K562 (cell line): Measurements from ENCODE around the gene SLC24A3. TPM values are rescaled to one million over a fixed set of nuclear protein-coding genes. Genes with fewer than 3 reads are reported as not detected.

Source experiments
- ATAC-seq: fragments of 200-7000 bp; cut with Tn5 transposase; 3 replicates; pipeline ENCODE4 v1.9.1; 2020; ENCODE audit warnings: moderate library complexity
- BruUV-seq: library from RNA; stranded (reverse); fragments of 400-500 nt; replicated peaks from 2 replicates; lab custom pipeline; 2021; lab: Mats Ljungman, UMichigan
- CTCF ChIA-PET: fragments of 300-600 bp; formaldehyde crosslinking; extraction: SDS; loops from one replicate; lab custom pipeline; 2021; ENCODE audit warnings: low intra/inter-chr PET ratio; lab: Yijun Ruan, JAX
- POLR2A ChIA-PET: fragments of 300-600, 350-650 bp; sonication (Branson Sonifier 250); formaldehyde crosslinking; extraction: SDS; loops from one replicate; lab custom pipeline; 2021; ENCODE audit warnings: antibody characterized with exemption, inconsistent platforms; lab: Yijun Ruan, JAX
- DNase-seq, 4 experiments: peaks; one replicate each; pipeline versions ENCODE4 v3.0.0 to v3.0.0-alpha.2; 2011 to 2018; ENCODE audit warnings: low spot score in 3 of 4, mixed read lengths in 3 of 4; ENCODE audit errors: extremely low read depth in 1 of 4
- FAIRE-seq: peaks from 2 replicates; lab custom pipeline; 2011; peaks lifted over from hg19 to GRCh38; lab: Jason Lieb, UNC
- H2AFZ ChIP-seq: 2 replicates; pipeline ENCODE4 v1.6.0; 2011; ENCODE audit warnings: low read depth, low read length, control low read depth, inconsistent platforms
- H3K27ac ChIP-seq: fragments of 200-600 bp; 3 replicates; pipeline ENCODE4 v1.8.0; 2011; ENCODE audit warnings: low read depth, mild to moderate bottlenecking, control low read depth, inconsistent platforms, low read length, moderate library complexity, mixed read lengths; ENCODE audit errors: extremely low read depth
- H3K27me3 ChIP-seq, 2 experiments: fragments of 300-600 bp in 1 of 2; 2 replicates in 1 of 2; 3 replicates in 1 of 2; pipeline versions ENCODE4 v1.6.0 to v1.8.0; 2011; ENCODE audit warnings: inconsistent platforms in 2 of 2, low read length in 2 of 2, mild to moderate bottlenecking in 1 of 2, mixed read lengths in 1 of 2, moderate library complexity in 1 of 2; ENCODE audit not compliant: control insufficient read depth in 2 of 2, insufficient read depth in 2 of 2
- H3K36me3 ChIP-seq: fragments of 300-600 bp; 3 replicates; pipeline ENCODE4 v1.8.0; 2011; ENCODE audit warnings: mild to moderate bottlenecking, low read length, inconsistent platforms; ENCODE audit not compliant: control insufficient read depth, insufficient read depth
- H3K4me1 ChIP-seq, 2 experiments: fragments of 200-600 bp in 1 of 2; replicated peaks in 1 of 2; 2 replicates in 1 of 2; 3 replicates in 1 of 2; pipeline versions ENCODE4 v1.5.1 to v1.8.0; 2011; ENCODE audit warnings: inconsistent platforms in 2 of 2, low read length in 2 of 2, mild to moderate bottlenecking in 1 of 2, mixed read lengths in 1 of 2, moderate library complexity in 1 of 2; ENCODE audit not compliant: control insufficient read depth in 2 of 2, insufficient read depth in 2 of 2
- H3K4me2 ChIP-seq: 2 replicates; pipeline ENCODE4 v1.6.1; 2011; ENCODE audit warnings: low read length, control low read depth, inconsistent platforms, mixed read lengths; ENCODE audit not compliant: insufficient read depth
- H3K4me3 ChIP-seq: fragments of 200-600 bp; sonication (generic), shearing (Covaris generic); 2 replicates; pipeline ENCODE4 v1.5.1; 2016; ENCODE audit warnings: control low read depth, inconsistent platforms
- H3K79me2 ChIP-seq: fragments of 200-600 bp; 3 replicates; pipeline ENCODE4 v1.8.0; 2011; ENCODE audit warnings: low read length, inconsistent platforms; ENCODE audit not compliant: control insufficient read depth, insufficient read depth
- H3K9ac ChIP-seq, 2 experiments: 2 replicates each; pipeline versions ENCODE4 v1.6.0 to v1.6.1; 2011; ENCODE audit warnings: low read depth in 2 of 2, low read length in 2 of 2, control low read depth in 1 of 2, inconsistent platforms in 1 of 2, mild to moderate bottlenecking in 1 of 2, mixed read lengths in 1 of 2; ENCODE audit not compliant: insufficient read depth in 1 of 2
- H3K9me1 ChIP-seq: one replicate; pipeline ENCODE4 v1.6.0; 2011; ENCODE audit warnings: inconsistent platforms, mild to moderate bottlenecking, low read length, moderate library complexity; ENCODE audit not compliant: control insufficient read depth, insufficient read depth
- H3K9me3 ChIP-seq: replicated peaks from 2 replicates; pipeline ENCODE4 v1.5.1; 2011; ENCODE audit warnings: low read depth, low read length, inconsistent platforms; ENCODE audit not compliant: control insufficient read depth, insufficient read depth
- H4K20me1 ChIP-seq: replicated peaks from 2 replicates; pipeline ENCODE4 v1.6.1; 2011; ENCODE audit warnings: low read length, inconsistent platforms, mixed read lengths; ENCODE audit not compliant: control insufficient read depth, insufficient read depth
- ARNT ChIP-seq, 2 experiments: fragments of 450-650 bp; IDR thresholded peaks; 2 replicates each; pipeline ENCODE4 v1.6.1; 2016; ENCODE audit warnings: mild to moderate bottlenecking in 1 of 2
- CHD4 ChIP-seq: fragments of 200-600 bp; sonication (generic); IDR thresholded peaks from 3 replicates; pipeline ENCODE4 v1.6.1; 2012; ENCODE audit warnings: low read depth, mild to moderate bottlenecking, mixed read lengths, low read length, inconsistent platforms; ENCODE audit not compliant: insufficient read depth, insufficient replicate concordance, poor library complexity, severe bottlenecking
- CREBBP ChIP-seq: IDR thresholded peaks from one replicate; pipeline ENCODE4 v1.6.1; 2012; ENCODE audit warnings: low read depth, mild to moderate bottlenecking, control low read depth, inconsistent platforms, low read length
- IFI16 ChIP-seq: fragments of 250-450 bp; sonication (Bioruptor Pico); IDR thresholded peaks from 2 replicates; pipeline ENCODE4 v2.1.2; 2022; ENCODE audit warnings: mild to moderate bottlenecking, inconsistent platforms
- KAT2B ChIP-seq: IDR thresholded peaks from one replicate; pipeline ENCODE4 v1.6.1; 2012; ENCODE audit warnings: low read depth, mild to moderate bottlenecking, control low read depth, inconsistent platforms, low read length, moderate library complexity
- PHTF2 ChIP-seq: fragments of 250-450 bp; sonication (Bioruptor Pico); IDR thresholded peaks from 2 replicates; pipeline ENCODE4 v1.5.0; 2021; ENCODE audit warnings: mild to moderate bottlenecking
- PURB ChIP-seq: sonication (generic); formaldehyde crosslinking; IDR thresholded peaks from 2 replicates; pipeline ENCODE4 v1.9.0; 2021; ENCODE audit warnings: low read depth, mild to moderate bottlenecking, missing genetic modification reagents
- RFX1 ChIP-seq: fragments of 450-650 bp; IDR thresholded peaks from 2 replicates; pipeline ENCODE4 v1.6.1; 2016; ENCODE audit warnings: mild to moderate bottlenecking, moderate library complexity
- SMARCA4 ChIP-seq: fragments of 450-650 bp; IDR thresholded peaks from 2 replicates; pipeline ENCODE4 v1.6.1; 2016
- SOX6 ChIP-seq: fragments of 450-650 bp; IDR thresholded peaks from 2 replicates; pipeline ENCODE4 v1.6.1; 2014; ENCODE audit warnings: mild to moderate bottlenecking
- ZBED1 ChIP-seq: IDR thresholded peaks from 2 replicates; pipeline ENCODE4 v1.6.1; 2014
- WGBS: fragments of 100-300 bp; shearing (Covaris generic); methylation state at CpG from one replicate; pipeline ENCODE4 v1.1.6; 2016; ENCODE audit warnings: low coverage, mixed read lengths; ENCODE audit not compliant: insufficient coverage; ENCODE audit errors: missing lambda C conversion rate; 5-methylcytosine and 5-hydroxymethylcytosine counted together
- in situ Hi-C: fragments of 300-500 bp; cut with MboI; formaldehyde crosslinking; loops from 4 replicates; pipeline ENCODE4 v1.15.0; 2018; ENCODE audit warnings: inconsistent platforms, mixed read lengths
- intact Hi-C: fragments of 100-400 bp; cut with micrococcal nuclease; formaldehyde crosslinking; loops from 2 replicates; pipeline ENCODE4 v1.14.2; 2022
- polyA plus RNA-seq, 8 experiments: library from polyadenylated mRNA; depleted of rRNA in 4 of 8; stranded (reverse) in 5 of 8; unstranded in 3 of 8; fragments of >200 nt; fragmentation: Nextera tagmentation in 2 of 8; fragmentation: Illumina TruSeq in 1 of 8; extraction: Ambion mirVana in 2 of 8; extraction: Trizol in 1 of 8; gene quantifications; 2 replicates each; pipeline versions ENCODE4 v1.2.1 to v1.2.3, GENCODE V29; 2011 to 2014; ENCODE audit warnings: inconsistent platforms in 1 of 8, missing spikeins in 1 of 8
- total RNA-seq, 7 experiments: library from RNA; depleted of rRNA in 6 of 7; stranded (reverse); fragments of >200 nt in 6 of 7; fragmentation: Illumina TruSeq in 2 of 7; extraction: Trizol in 2 of 7; gene quantifications; 2 replicates each; pipeline versions ENCODE4 v1.2.1 to v1.2.3, GENCODE V29; 2011 to 2021; ENCODE audit warnings: low replicate concordance in 1 of 7
- TF ChIP-seq, protein P1 (sequence below), 2 experiments: fragments of 450-650 bp; IDR thresholded peaks; 2 replicates each; pipeline ENCODE4 v1.6.1; 2016
- TF ChIP-seq, protein P2 (sequence below): sonication (generic); formaldehyde crosslinking; IDR thresholded peaks from 2 replicates; pipeline ENCODE4 v1.9.0; 2022; ENCODE audit warnings: mild to moderate bottlenecking, missing genetic modification reagents

Gene SLC24A3
- total and polyA plus RNA-seq, 9 of the 15 experiments (the other 6 are each of a cell fraction or from before 2014, with no cell fraction given) = not detected

GRCh38 chr20:19588241-19588640 lies 375.8 kb downstream of the SLC24A3 start:
- ATAC-seq = no peak
- no peak overlapping the region for H3K4me3 ChIP-seq

More at GRCh38 chr20:19588241-19588640, 375.8 kb downstream of the SLC24A3 start:
- WGBS = 0% methylated on average over 4 of the region's 4 CpGs
- FAIRE-seq = no peak
- H4K20me1 ChIP-seq = no peaks in the 10 kb centered on the region; the same call in 1 of the 2 replicates
- H3K36me3 ChIP-seq = no peaks in the 10 kb centered on the region
- H3K4me1 ChIP-seq = no peaks in the 10 kb centered on the region
- no TSS peak for BruUV-seq
- H2AFZ ChIP-seq = no peak overlapping the region
- H3K9me1 ChIP-seq = no peaks in the 10 kb centered on the region
- TF ChIP-seq KAT2B (no peak), ZBED1 (no peak), IFI16 (CRISPR knock-in tag) (no peak), CHD4 (no peak), SMARCA4 (no peak), CREBBP (no peak), ARNT (IDR thresholded peaks at IDR 0.05) (no peak), RFX1 (no peak), PHTF2 (CRISPR knock-in tag) (no peak), SOX6 (no peak), PURB (no peak)
- TF ChIP-seq, protein P1, sequence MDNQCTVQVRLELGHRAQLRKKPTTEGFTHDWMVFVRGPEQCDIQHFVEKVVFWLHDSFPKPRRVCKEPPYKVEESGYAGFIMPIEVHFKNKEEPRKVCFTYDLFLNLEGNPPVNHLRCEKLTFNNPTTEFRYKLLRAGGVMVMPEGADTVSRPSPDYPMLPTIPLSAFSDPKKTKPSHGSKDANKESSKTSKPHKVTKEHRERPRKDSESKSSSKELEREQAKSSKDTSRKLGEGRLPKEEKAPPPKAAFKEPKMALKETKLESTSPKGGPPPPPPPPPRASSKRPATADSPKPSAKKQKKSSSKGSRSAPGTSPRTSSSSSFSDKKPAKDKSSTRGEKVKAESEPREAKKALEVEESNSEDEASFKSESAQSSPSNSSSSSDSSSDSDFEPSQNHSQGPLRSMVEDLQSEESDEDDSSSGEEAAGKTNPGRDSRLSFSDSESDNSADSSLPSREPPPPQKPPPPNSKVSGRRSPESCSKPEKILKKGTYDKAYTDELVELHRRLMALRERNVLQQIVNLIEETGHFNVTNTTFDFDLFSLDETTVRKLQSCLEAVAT (IDR thresholded peaks at IDR 0.05) = no peak
- TF ChIP-seq, protein P2, sequence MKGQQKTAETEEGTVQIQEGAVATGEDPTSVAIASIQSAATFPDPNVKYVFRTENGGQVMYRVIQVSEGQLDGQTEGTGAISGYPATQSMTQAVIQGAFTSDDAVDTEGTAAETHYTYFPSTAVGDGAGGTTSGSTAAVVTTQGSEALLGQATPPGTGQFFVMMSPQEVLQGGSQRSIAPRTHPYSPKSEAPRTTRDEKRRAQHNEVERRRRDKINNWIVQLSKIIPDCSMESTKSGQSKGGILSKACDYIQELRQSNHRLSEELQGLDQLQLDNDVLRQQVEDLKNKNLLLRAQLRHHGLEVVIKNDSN (CRISPR knock-in tag) = no peak
- no peaks in the 10 kb centered on the region for H3K79me2 ChIP-seq
- no peak for DNase-seq
- no peak overlapping the region for H3K27ac ChIP-seq
- intact Hi-C loops (loop anchor here (10.0 kb wide), 1 partner anchor 1173 kb away; no protein-coding TSS in a partner anchor), in situ Hi-C loops (loop anchor here (25.0 kb wide), 1 partner anchor 376 kb away; the partner anchor contains the start of gene SLC24A3)
- H3K4me2 ChIP-seq = no peak overlapping the region
- no peaks in the 10 kb centered on the region; a peak in 1 of 5 replicates for H3K27me3 ChIP-seq
- no peaks in the 10 kb centered on the region for H3K9me3 ChIP-seq
- ChIA-PET CTCF (no interaction called here), POLR2A (no interaction called here)
- no peak overlapping the region for H3K9ac ChIP-seq
